ENCODE measurements around the gene LNP1.

LNP1 gene

DNA sequence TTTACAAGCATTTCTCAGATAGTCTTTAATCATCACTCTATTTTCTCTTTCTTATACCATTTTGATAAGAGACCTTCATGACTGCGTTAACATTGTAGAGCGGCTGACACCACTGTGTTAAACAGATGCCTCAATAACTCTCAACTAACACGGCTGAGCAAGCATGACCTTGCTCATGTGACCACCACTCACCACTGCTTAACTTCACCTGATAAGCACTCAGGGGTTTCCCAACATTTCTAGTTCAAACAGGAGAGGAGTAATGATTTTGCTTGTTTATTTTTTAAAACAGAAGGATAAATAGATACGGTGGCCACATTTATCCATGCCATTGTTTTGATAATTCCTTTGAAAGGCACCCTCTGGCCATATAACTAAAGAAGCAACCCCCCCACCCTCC is 53.3 kb downstream of the LNP1 start:
- no peak for DNase-seq (ENCODE audit: low read depth)
- no peak overlapping the region for H3K4me3 ChIP-seq (ENCODE audit: low read depth, low read length)
- TF ChIP-seq POLR2A (IDR thresholded peaks at IDR 0.05; ENCODE audit: extremely low read depth, insufficient read length) = no peak
- TF ChIP-seq, protein P1, sequence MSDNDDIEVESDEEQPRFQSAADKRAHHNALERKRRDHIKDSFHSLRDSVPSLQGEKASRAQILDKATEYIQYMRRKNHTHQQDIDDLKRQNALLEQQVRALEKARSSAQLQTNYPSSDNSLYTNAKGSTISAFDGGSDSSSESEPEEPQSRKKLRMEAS (IDR thresholded peaks at IDR 0.05; ENCODE audit: low read depth, low read length) = no peak
- TF ChIP-seq, protein P2, sequence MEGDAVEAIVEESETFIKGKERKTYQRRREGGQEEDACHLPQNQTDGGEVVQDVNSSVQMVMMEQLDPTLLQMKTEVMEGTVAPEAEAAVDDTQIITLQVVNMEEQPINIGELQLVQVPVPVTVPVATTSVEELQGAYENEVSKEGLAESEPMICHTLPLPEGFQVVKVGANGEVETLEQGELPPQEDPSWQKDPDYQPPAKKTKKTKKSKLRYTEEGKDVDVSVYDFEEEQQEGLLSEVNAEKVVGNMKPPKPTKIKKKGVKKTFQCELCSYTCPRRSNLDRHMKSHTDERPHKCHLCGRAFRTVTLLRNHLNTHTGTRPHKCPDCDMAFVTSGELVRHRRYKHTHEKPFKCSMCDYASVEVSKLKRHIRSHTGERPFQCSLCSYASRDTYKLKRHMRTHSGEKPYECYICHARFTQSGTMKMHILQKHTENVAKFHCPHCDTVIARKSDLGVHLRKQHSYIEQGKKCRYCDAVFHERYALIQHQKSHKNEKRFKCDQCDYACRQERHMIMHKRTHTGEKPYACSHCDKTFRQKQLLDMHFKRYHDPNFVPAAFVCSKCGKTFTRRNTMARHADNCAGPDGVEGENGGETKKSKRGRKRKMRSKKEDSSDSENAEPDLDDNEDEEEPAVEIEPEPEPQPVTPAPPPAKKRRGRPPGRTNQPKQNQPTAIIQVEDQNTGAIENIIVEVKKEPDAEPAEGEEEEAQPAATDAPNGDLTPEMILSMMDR (IDR thresholded peaks at IDR 0.05; ENCODE audit: low read depth, low read length) = no peak
- TF ChIP-seq MYC (IDR thresholded peaks at IDR 0.05; ENCODE audit: low read depth, low read length) = no peak

GRCh38 chr3:100455841-100456550 is 54.7 kb downstream of the LNP1 start:
- DNase-seq (ENCODE audit: low read depth) = no peak
- TF ChIP-seq, protein P2 (IDR thresholded peaks at IDR 0.05; ENCODE audit: low read depth, low read length) = no peak
- TF ChIP-seq MYC (IDR thresholded peaks at IDR 0.05; ENCODE audit: low read depth, low read length) = no peak
- H3K4me3 ChIP-seq (ENCODE audit: low read depth, low read length) = no peak overlapping the region

DNA sequence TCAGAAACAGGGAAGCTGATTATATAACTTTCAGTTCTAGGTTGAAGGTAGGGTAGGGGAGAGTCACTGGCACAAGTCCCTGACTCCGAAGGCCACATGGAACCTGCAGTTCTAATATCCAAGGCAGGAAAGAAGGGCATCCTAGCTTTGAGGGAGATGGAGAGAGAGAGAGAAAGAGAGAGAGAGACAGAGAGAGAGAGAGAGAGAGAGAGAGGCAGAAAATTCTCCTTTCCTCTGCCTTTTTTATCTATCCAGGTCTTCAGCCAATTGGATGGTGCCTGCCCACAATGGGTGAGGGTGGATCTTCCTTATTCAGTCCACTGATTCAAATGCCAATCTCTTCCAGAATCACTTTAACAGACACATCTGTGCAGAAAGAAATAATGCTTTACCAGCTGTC is 55.4 kb downstream of the LNP1 start:
- no peak for DNase-seq (ENCODE audit: low read depth)
- TF ChIP-seq POLR2A (IDR thresholded peaks at IDR 0.05; ENCODE audit: extremely low read depth, insufficient read length) (no peak), MYC (IDR thresholded peaks at IDR 0.05; ENCODE audit: low read depth, low read length) (no peak)
- TF ChIP-seq, protein P1 (IDR thresholded peaks at IDR 0.05; ENCODE audit: low read depth, low read length) = no peak
- TF ChIP-seq, protein P2 (IDR thresholded peaks at IDR 0.05; ENCODE audit: low read depth, low read length) = no peak
- no peak overlapping the region for H3K4me3 ChIP-seq (ENCODE audit: low read depth, low read length)

GRCh38 chr3:100457811-100458210 is 56.5 kb downstream of the LNP1 start:
- TF ChIP-seq, protein P2 (IDR thresholded peaks at IDR 0.05; ENCODE audit: low read depth, low read length) = no peak
- no peak for TF ChIP-seq POLR2A (IDR thresholded peaks at IDR 0.05; ENCODE audit: extremely low read depth, insufficient read length)
- TF ChIP-seq MYC (IDR thresholded peaks at IDR 0.05; ENCODE audit: low read depth, low read length) = no peak
- TF ChIP-seq, protein P1 (IDR thresholded peaks at IDR 0.05; ENCODE audit: low read depth, low read length) = no peak
- DNase-seq (ENCODE audit: low read depth) = no peak
- H3K4me3 ChIP-seq (ENCODE audit: low read depth, low read length) = no peak overlapping the region

- no peak overlapping the region for H3K4me3 ChIP-seq (ENCODE audit: low read depth, low read length)
- no peak for DNase-seq (ENCODE audit: low read depth)
- TF ChIP-seq, protein P2 (IDR thresholded peaks at IDR 0.05; ENCODE audit: low read depth, low read length) = no peak
- TF ChIP-seq POLR2A (IDR thresholded peaks at IDR 0.05; ENCODE audit: extremely low read depth, insufficient read length) (no peak), MYC (IDR thresholded peaks at IDR 0.05; ENCODE audit: low read depth, low read length) (no peak)
- TF ChIP-seq, protein P1 (IDR thresholded peaks at IDR 0.05; ENCODE audit: low read depth, low read length) = no peak
Measured at GRCh38 chr3:100458814-100459213, 57.5 kb downstream of the LNP1 start.
